GM20000 (cell line): ENCODE measurements around the gene KASH5.

Source experiments
- DNase-seq: peaks from one replicate; pipeline ENCODE4 v3.0.0; 2012; ENCODE audit warnings: low spot score
- TF ChIP-seq, protein P1 (sequence below): IDR thresholded peaks from 2 replicates; pipeline ENCODE4 v1.5.1; 2012; ENCODE audit warnings: mild to moderate bottlenecking, control low read depth; ENCODE audit errors: extremely low read depth, missing control alignments

Gene KASH5

DNA sequence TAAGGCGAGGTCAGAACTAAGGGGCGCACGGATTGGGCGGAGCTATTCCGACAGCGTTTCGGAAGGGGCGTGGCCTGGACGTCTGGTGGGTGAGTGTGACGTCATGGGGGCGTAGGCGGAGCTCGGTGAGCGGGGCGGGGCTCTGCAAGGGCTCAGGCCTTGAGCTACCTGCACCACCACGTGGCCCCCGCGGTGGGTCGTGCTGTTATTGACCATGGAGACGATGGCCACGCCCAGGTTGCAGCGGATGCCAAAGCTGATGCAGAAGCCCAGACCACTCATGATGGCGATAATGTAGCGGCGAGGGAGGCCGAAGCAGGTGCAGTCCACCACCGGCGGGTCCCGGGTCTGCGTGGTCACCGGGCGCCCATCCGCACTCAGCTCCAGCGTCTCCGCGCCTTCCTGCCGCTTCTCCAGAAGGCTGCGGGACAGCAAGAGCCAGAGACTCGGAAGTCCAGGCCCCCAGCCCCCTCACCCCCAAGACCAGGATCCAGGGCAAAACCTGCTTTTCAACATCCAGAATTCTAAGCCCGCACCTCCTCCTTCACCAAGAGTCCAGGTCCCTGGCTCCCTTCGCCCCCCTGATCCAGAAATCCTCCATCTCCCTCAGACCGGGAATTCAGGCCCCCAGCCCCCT lies 48.5 kb downstream of the KASH5 start:
- TF ChIP-seq, protein P1, sequence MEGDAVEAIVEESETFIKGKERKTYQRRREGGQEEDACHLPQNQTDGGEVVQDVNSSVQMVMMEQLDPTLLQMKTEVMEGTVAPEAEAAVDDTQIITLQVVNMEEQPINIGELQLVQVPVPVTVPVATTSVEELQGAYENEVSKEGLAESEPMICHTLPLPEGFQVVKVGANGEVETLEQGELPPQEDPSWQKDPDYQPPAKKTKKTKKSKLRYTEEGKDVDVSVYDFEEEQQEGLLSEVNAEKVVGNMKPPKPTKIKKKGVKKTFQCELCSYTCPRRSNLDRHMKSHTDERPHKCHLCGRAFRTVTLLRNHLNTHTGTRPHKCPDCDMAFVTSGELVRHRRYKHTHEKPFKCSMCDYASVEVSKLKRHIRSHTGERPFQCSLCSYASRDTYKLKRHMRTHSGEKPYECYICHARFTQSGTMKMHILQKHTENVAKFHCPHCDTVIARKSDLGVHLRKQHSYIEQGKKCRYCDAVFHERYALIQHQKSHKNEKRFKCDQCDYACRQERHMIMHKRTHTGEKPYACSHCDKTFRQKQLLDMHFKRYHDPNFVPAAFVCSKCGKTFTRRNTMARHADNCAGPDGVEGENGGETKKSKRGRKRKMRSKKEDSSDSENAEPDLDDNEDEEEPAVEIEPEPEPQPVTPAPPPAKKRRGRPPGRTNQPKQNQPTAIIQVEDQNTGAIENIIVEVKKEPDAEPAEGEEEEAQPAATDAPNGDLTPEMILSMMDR, result no peak
- peak; percentile 70 for DNase-seq

DNA sequence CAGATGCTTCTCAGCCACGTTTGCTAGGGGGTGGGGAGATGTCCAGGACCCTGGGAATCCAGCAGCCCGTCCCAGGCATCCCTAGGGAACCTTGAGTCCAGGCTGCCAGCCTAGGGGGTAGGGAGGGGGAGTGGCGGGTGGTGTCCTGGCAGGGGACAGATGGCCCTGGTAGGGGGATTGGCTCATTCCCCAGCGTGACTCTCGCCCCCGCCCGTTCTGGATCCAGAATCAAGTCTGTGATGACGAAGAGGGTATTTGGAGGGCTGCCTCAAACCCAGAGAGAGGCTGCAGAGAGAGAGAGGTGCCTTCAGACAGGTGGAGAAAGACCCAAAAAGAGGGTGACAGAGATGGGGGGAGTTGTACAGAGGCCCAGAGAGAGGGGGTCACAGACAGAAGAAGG lies 49.2 kb downstream of the KASH5 start:
- no peak for DNase-seq
- TF ChIP-seq, protein P1, result no peak

DNA sequence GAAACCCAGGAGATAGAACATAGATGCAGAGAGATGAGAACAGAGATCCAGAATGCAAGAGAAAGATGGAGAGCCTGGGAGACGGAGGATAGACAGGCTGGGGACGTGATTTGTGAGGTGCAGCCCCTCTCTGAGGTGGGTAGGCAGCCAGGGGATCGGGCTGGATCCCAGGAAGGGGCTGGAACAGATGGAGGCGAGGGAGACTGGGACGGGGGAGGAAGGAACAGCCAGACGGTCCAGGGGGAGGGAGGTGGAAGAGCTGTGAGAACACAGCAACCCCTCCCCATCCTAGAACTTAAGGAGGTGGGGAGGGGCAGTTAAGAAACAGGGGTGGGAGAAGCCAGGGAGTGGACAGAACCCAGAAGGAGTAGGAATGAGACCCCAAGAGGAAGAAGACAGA lies 50.2 kb downstream of the KASH5 start:
- no peak for DNase-seq
- TF ChIP-seq, protein P1, result no peak

DNA sequence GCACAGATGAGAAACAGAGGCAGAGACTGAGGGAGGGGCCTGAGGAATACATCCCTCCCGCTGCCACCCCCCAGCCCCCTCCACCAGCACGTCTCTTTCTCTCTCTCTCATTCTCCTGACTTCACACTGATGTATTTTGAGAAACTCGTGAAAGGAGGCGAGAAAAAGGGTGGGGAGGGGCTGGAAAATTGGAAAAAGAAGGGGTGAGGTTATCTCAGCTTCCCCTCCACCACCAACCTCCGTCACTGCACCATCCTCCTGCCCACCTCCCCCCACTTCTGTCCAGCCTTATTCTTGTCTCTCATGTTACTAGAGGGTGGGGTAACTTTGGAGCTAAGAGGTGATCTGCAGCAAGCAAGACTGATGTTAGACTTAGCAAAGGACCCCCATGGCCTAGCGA lies 51.8 kb downstream of the KASH5 start:
- DNase-seq, result no peak
- TF ChIP-seq, protein P1, result no peak

DNA sequence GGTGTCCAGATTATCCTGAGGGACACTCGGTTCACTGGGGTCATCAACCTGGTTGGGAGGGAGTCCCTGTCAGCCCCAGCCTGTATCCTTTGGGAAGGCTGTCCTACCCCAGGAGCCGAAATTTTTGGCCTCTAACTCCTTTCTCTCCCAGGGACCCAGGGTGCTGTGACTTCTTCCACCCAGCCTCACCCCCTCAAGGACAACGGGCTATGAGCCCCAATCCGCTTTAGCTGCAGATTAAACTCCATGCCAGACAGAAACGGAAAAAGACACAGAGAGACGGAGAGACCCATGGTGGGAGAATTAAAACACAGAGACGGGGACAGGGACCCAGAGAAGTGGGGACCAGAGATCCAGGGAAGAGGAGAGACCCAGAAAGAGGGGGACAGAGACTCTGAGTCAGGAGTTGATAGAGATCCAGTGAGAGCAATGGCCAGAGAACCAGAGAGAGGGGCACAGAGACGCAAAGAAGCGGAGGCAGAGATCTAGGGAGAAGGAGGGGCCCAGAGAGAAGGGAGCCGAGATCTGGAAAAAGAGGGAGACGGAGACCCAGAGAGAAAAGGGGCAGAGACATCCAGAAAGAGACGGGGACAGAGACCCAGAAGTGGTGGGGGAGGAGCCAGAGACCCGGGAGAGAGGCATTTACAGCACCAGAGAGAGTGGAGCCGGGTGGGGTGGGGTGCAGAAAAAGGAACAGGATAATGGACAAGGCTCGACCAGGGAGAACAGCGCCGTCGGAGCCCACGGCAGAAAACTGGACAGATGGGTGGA lies 52.6 kb downstream of the KASH5 start:
- TF ChIP-seq, protein P1, result no peak
- no peak for DNase-seq

DNA sequence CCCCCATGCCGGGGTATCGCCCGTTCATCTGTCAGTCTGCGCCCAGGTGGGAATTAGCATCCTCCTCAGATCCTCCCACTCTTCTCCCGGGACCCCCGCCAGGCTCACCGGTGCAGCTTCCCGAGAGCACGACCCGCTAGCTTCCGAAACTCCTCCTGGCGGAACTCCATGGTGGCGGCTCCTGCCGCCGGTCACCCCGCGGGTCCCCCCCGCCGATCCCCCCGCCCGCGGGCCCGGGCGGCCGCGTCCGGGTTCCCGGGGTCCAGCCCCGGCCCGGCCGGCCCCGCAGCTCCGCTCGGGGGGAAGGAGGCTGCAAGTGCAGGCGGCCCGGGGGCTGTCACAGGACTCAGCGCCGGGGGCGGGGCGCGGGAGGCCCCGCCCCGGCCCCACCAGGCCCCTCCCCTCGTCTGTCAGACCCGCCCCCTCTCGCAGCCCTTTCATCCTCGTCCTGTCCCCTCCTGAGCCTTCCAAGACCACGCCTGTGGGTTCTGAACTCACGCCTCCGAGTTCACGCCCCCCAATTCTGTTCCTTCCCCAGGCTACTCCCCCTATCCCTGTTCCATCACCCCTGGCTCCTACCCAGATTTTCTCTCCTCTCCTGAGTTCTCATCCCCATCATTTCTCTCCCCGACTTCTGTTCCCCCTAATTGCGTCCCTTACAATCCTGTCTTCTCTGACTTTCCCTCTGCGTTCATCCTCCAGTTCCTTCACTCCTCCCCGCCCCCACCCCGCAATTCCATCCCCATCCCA lies 53.3 kb downstream of the KASH5 start, which contains the start of gene SLC17A7:
SLC17A7 (minus strand) TSS at position 318 of the 750 bp plus-strand sequence; CDS start at position 170, 148 bp downstream.
- TF ChIP-seq, protein P1, result no peak
- DNase-seq, result peak; percentile 84

DNA sequence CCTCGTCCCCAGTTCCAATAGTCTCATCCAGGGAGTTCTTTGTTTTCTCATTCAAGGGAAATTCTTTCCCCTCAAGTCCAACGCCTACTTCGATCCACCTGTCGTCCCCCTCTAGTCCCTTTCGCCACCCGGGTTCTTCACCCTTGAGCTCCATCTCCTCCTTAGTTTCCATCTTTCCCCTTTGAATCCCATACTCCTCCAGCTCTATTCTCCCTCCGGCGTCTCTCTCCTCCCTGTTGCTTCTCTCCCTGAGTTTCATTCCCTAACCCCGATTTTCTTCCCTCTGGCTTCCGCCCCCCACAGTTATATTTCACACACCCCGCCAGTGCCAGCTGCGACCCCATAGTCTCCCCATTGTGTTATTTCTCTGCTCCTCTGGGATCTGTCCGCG lies 53.9 kb downstream of the KASH5 start:
- no peak for DNase-seq
- TF ChIP-seq, protein P1, result no peak
